NCI-H345 treated with DMSO at 0.1 percent for 48 hours (cell line): ENCODE results near the gene TNFRSF1B.

Experiments used
- DNase-seq: peaks from one replicate; lab custom pipeline; 2025; ENCODE audit not compliant: unreplicated experiment; lab: John Stamatoyannopoulos, UW

The TNFRSF1B gene

DNA sequence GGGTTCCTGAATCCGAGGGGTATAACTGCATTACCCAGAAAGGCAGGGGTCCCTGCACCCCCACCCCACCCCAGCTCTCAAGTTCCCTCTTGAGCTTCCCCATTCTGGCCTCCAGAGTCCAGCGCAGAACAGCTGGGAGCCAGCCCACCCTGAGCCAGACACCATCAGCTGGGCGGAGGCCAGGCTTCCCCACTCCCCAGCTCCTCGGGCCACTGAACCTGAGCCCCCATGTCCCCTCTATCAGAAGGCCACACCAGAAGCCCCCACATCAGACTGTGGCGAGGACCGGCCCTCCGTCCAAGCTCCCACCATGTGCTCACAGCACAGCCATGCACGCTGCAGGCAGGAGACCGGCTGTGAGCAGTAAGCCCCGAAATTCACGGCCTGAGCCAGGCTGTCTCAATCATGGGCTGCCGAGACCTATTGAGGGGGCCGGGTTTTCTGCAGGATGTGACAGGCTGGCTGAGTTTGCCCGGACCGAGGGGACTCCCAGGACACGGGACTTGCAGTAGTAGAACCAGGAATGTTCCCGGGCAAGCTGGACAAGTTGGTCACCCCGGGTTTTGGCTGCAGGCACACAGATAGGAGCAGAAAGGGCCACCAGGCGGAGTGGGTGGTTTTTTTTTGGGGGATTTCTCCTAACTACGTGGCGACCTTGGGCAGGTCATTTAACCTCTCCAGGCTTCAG, 25.5 kb upstream of the TNFRSF1B start:
- no peak for DNase-seq

DNA sequence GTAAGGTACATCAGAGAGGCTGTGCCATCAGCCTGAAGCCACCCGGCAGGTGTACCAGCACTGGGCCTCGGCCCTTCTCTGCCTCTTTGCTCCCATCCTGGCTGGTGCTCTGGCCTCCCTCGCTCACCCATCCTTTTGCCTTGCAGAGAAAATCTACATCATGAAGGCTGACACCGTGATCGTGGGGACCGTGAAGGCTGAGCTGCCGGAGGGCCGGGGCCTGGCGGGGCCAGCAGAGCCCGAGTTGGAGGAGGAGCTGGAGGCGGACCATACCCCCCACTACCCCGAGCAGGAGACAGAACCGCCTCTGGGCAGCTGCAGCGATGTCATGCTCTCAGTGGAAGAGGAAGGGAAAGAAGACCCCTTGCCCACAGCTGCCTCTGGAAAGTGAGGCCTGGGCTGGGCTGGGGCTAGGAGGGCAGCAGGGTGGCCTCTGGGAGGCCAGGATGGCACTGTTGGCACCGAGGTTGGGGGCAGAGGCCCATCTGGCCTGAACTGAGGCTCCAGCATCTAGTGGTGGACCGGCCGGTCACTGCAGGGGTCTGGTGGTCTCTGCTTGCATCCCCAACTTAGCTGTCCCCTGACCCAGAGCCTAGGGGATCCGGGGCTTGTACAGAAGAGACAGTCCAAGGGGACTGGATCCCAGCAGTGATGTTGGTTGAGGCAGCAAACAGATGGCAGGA, 24.5 kb upstream of the TNFRSF1B start:
- no peak for DNase-seq

DNA sequence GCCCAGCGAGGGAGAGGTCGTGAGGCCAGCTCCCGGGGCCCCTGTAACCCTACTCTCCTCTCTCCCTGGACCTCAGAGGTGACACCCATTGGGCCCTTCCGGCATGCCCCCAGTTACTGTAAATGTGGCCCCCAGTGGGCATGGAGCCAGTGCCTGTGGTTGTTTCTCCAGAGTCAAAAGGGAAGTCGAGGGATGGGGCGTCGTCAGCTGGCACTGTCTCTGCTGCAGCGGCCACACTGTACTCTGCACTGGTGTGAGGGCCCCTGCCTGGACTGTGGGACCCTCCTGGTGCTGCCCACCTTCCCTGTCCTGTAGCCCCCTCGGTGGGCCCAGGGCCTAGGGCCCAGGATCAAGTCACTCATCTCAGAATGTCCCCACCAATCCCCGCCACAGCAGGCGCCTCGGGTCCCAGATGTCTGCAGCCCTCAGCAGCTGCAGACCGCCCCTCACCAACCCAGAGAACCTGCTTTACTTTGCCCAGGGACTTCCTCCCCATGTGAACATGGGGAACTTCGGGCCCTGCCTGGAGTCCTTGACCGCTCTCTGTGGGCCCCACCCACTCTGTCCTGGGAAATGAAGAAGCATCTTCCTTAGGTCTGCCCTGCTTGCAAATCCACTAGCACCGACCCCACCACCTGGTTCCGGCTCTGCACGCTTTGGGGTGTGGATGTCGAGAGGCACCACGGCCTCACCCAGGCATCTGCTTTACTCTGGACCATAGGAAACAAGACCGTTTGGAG, 23.7 kb upstream of the TNFRSF1B start:
- no peak for DNase-seq

DNA sequence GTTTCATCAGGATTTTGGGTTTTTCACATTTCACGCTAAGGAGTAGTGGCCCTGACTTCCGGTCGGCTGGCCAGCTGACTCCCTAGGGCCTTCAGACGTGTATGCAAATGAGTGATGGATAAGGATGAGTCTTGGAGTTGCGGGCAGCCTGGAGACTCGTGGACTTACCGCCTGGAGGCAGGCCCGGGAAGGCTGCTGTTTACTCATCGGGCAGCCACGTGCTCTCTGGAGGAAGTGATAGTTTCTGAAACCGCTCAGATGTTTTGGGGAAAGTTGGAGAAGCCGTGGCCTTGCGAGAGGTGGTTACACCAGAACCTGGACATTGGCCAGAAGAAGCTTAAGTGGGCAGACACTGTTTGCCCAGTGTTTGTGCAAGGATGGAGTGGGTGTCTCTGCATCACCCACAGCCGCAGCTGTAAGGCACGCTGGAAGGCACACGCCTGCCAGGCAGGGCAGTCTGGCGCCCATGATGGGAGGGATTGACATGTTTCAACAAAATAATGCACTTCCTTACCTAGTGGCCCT, 23.1 kb upstream of the TNFRSF1B start:
- no peak for DNase-seq

DNA sequence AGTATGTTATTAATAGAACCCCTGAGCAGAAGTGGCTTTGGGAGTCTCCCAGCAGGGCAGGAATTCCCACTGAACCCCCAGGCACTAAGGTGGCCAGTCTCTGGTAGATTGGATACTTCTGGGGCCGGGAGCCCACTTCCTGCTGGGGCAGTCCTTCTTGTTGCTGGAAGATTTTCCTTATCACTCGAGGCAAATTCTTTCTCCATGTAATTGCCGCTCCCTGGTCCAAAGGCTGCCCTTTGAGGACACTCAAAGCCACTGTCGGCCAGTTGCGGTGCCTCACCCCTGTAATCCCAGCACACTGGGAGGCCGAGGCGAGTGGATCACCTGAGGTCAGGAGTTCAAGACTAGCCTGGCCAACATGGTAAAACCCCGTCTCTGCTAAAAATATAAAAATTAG, 22.6 kb upstream of the TNFRSF1B start:
- DNase-seq, result no peak

DNA sequence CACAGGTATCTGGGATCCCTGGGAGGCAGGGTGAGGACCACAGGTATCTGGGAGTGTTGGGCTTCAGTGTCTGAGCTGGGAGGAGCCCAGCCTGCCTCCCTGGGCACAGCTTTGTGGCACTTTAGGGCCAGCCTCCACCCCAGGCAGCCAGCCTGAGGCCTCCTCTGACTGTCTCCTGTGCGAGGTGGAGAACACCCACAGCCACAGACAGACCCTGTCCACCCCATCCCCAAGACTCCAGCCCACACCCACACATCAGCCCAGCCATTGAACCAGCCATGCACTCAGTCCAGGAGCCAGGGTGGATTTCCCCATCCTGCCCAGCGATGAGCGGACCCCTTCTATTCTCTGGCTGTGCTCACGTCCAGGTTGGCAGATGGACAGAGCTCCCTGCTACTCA, 21.8 kb upstream of the TNFRSF1B start:
- no peak for DNase-seq

DNA sequence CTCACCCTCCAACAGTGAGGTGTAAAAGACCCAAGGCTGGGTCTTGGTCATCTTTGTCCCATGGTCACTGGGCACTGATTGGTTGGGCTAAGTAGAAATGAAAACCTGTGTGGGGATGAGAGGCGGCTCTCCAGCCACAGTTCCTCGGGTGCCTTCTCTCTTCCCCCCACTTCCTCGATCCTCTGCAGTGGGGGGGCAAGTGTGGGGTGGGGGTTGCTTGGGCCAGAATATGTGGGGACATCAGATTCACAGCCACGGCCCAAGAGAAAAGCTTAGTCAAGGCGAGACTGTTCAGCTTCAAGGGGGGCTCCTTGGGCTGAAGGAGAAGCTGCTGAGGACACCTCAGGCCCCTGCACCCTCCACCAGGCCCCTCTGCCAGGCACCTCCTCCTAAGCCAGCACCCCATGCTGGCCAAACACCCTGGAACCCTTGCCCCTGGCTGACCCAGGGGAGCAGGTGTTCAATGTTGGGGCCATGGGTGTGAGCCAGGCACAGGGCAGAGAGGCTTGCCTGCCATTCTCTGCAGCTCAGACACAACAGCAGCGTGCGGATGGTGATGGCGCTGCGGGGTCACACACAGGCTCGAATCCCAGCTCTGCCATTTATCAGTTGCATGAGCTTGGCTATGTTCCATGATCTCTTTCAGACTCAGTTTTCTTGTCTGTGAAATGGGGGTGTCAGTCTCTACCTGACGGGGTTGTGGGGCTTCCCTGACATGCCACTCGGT, 21.0 kb upstream of the TNFRSF1B start:
- no peak for DNase-seq

DNA sequence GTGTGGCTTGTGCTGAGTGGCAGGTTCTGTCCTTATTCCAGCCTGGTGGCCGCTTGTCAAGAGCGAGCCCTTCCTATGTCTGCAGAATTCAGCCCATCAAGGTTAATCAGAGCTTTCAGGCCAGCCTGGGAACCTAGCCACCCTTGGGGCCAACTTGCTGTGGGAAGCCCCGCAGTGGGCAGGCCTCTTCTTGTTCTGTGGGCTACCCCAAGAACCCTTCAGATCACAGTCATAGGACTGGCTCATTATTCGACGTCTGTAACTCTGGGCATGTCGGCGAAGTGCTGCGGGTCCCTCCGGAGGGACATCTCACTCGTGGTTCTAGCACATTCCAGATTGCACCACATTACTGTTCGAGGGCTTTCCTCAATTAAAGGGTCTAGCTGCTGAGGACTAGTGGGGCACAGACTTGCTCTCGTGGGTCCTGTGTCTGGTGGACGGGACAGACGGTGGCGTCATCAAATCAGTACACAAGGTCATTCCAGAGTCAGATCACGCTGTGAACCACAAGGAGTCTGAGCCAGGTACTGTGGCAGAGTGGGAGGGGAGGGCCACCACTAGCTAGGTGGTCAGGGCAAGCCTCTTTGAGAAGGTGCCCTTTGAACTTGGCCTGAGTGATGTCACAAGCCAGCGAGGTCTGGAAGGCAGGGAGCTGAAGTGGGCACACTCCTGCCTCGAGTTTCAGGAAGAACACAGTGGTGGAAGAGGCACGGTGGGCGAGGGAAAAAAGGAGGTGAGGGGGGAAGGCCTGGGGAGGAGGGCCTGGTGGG, 20.3 kb upstream of the TNFRSF1B start:
- no peak for DNase-seq

DNA sequence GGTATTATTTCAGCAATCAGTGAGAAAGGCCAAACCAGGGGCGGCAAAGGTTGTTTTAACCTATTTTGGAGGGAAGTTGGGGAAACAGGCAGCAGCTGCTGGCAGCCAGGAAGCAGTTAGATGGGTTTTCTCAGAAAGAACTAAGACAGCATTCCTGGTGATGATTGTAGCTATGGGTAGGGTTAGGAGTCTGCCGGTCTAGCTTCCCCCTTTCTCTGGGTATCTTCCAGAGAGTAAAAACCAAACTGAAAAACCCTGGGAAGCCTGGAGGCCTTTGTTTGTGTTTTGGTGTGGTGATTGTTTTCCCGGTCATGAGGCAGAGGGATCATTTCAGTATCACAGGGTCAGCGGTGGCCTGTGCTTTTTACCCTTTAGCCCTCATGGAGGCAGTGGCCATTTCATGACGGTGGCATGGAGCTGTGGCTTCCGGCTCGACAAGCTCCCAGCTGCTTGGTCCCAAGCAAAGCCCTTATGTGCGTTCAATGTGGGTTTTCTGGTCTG, 19.5 kb upstream of the TNFRSF1B start:
- no peak for DNase-seq

DNA sequence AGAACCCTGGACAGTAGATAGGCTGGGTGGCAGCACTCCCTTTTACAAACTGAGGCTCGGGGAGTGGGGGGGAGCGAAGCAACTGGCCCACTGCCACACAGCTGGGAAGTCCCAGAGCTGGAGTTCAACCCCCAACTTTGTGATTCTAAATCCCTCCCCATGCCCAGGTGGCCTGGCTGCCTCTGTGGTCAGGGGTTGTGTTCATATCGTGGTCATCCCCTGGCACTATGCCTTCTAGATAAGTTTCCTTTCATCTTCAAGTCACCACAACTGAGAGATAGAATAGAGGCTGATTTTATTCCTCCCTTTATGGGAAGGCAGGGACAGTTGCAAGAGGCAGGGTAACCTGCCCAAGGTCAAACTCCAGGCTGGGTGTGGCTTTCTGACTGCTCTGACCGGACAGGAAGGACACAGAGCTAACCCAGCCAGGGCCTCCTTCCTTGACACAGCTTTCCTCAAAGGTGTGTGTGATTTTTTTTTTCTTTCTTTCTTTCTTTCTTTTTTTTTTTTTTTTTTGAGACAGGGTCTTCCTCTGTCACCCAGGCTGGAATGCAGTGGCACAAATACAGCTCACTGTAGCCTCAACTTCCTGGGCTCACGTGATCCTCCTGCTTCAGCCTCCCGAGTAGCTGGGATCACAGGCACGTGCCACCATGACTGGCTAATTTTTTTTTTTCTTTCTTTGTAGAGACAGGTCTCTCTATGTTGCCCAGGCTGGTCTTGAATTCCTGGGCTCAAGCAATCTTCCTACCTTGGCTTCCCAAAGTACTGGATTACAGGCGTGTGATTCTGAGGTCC, 18.4 kb upstream of the TNFRSF1B start:
- no peak for DNase-seq

DNA sequence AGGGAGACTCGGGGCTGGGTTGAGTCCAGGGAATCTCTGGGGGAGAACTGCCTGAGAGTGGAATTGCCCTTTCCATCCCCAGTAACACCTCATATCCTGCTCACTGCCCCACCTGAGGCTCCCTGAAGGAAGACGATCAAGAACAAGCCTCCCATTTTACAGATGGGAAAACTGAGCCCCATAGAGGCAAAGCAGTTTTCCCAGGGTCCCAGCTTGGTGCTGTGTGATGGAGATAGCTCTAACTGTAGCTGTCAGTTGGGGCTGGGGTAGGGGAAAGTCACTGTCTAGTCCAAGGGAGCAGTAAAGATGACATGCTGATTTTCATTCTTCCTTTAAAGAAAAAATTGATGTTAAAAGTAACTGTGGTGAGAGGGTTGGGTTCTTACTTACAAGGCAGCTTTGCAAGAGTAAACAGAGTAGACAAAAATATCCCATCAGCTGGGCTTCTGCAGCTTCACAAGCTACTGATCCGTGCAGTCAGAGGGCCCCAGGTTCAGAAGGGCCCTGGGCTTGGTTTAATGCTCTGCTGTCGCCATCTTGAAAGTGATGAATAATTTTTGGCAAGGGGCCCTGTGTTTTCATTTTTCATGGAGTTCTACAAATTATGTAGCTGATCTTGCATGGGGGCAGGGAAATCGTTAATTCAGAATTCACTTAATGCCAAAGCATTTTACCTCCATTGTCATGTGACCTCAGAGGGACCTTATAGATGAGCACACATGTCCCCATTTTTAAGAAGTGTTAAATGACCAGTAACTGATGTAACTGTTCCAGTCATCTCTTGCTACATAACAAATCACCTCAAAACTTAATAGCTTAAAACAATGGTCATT, 17.6 kb upstream of the TNFRSF1B start:
- DNase-seq, result no peak

DNA sequence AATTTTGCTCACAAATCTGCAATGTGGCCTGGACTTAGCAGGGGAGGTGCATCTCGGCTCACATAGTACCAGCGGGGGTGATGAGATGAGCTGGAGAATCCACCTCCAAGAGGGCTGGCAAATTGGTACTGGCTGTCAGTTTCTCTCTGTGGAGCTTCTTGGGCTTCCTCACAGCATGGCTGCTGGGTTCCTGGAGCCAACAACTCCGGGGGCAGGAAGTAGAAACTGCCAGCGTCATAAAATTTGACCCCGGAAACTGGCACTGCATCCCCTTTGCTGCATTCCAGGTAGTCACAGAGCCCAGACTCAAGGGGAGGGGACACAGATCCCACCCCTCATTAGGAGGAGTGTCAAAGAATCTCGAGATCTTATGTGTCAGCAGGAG, 17.0 kb upstream of the TNFRSF1B start:
- DNase-seq, result no peak

DNA sequence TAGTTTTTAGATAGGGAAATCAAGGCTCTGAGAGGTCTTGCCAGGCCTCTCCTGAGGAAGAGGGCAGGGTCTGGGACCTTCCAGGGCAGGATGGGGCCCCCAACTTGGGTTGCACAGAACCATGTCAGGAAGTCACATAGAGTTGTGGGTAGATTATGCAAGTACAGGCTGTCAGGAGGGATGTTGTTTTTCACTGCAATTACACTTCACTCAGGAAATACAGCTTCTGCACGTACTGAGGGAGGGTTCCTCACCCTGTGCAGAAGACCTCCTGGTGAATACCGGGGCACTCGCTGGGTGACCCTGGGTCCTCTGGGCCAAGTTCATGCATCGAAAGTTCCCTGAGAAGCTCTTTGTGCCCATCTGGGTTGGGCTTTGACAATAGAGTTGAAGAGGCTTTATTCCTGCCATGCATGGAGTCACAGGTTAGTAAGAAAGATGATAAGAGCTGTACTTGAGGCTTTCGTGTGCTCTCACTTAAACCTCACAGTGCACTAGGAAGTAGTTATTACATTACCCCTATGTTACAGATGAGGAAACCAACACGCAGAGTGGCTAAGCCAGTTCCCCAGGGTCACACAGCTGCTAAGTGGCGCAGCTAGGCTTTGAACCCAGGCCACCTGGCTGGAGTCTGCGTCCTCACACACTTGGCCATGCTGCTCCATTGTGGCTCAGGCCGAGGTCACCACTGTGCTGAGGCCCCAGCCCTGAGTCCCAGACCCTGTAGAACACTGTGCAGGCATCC, 16.2 kb upstream of the TNFRSF1B start:
- no peak for DNase-seq

DNA sequence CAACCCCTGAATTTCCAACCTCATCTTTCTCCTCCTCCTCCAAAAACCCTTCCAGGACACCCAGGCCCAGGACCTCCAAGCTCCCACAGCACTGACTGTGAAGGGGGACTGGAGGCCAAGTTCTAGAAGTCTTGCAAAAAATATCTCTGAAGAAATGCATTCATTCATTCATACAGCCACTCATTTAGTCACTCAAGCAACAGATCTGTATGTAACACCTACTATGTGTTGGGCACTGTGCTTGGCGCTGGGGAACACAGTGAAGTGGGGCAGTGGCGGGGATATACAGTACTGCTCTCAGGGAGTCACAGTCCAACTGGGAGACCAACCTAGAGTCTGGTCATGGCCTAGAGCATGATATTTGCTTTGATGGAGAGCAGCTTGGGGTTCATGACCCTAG, 15.3 kb upstream of the TNFRSF1B start:
- no peak for DNase-seq

DNA sequence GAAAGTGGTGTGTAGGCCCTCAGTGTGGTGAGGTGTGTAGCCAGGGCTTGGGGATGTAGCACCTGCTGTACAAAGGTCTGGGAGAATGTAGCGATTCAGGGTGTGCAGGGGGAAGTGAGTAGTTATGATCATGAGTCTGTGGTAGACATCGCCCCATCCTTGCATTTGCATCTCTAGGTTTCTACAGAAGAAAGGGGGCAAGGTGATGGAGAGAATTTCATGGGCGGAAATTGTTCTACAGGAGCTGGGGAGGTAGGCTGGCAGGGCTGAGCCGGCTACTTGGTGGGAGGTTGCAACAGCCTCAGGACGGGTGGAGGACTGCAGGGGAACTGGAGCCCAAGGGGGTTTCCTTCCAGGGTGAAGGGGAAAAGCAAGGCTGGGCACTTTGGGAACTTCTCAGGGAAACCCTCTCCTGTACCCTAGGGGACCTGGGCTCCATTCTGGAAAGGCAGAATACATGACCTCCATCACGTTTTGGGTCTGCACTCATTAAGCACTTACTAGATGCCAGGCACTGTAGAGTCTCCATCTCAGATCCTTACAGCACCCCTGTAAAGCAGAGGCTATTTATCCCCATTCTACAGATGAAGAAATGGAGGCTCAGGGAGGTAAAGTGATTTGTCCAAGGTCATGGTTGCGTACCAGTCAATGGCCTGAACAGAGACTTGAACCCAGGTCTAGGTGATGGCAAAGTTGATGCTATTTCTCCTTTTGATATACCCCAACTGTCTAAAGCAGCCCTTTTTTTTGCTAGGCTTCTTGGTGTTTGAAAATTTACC, 14.5 kb upstream of the TNFRSF1B start:
- no peak for DNase-seq

DNA sequence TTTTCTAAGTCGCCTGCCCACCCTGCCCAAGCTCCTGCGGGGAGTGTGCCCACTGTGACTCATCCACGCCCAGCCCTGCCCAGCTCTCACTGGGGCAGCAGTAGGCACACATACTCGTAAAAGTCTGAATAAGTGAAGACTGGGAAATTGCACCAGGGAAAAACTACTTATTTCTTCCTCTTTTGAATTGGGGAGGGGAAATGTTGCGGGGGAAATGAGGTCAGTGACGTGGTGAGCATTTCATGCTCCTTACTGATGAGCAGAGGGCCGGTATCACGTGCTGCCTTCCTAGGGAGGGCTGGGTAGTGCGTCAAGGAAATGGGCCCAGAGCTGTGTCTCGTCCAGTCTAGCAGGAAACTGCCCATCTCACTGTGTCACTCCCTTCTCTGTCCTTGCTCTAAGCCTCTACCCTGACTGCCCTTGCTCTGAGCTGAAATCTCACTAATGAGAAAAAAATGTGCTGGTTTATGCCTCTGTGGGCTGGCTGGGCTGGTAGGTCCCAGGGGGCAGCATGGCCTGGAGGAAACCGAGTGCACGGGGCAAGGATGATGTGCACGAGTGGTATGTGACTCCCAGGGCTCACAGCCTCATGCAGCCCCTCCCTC, 13.5 kb upstream of the TNFRSF1B start:
- DNase-seq, result no peak

DNA sequence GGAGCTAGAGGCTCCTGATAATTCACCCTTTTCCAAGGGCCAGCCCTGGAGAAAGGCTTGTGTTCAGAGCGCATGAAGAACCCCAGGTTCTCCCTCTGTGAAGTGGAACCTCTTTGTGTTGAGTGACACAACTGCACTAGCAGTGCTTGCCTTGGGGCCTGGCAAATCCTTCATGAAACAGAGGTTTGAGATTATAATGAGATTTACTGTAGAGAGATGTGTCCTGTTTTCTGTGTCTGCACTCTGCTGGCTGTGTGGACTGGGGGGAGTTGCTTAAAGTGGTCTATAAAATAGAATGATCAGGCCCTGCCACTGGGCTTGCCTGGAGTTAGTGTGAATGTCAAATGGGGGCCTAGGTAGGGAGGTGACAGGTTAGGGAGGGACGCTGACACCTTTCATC, 11.5 kb upstream of the TNFRSF1B start:
- DNase-seq, result no peak
